ENCODE data around the gene LUZP1. TPM values are rescaled to one million over a fixed set of nuclear protein-coding genes. Genes with fewer than 3 reads are reported as not detected.

Gene LUZP1
- total and polyA plus RNA-seq, 2 experiments from 2014 or later = 45.7 to 152 TPM

GRCh38 chr1:23150125-23150524, 18.5 kb downstream of the LUZP1 start:
- peaks cover 99% of the 10 kb centered on the region for H3K79me2 ChIP-seq (replicated peaks; ENCODE audit: insufficient read depth)
- peaks cover 56% of the 10 kb centered on the region for H4K20me1 ChIP-seq (replicated peaks; ENCODE audit: insufficient read depth)
- H2AFZ ChIP-seq = no peak overlapping the region
- no peaks in the 10 kb centered on the region for H3K9me3 Mint-ChIP-seq
- no peak overlapping the region for H3K27ac ChIP-seq (ENCODE audit: low read depth)
- H3K4me1 Mint-ChIP-seq = peaks cover 11% of the 10 kb centered on the region
- no peak overlapping the region for H3K4me3 Mint-ChIP-seq
- H3K4me1 ChIP-seq (ENCODE audit: insufficient read depth) = peaks cover 3% of the 10 kb centered on the region; the same call in 1 of the 2 replicates
- H3K9me2 ChIP-seq (ENCODE audit: insufficient read depth) = no peaks in the 10 kb centered on the region
- no peaks in the 10 kb centered on the region for H3K36me3 Mint-ChIP-seq (ENCODE audit: low read depth)
- H3F3A ChIP-seq (replicated peaks; ENCODE audit: low read depth) = no peaks in the 10 kb centered on the region
- no peak for ATAC-seq
- no peak overlapping the region for H3K4me3 ChIP-seq
- TF ChIP-seq NANOG (IDR thresholded peaks at IDR 0.05; ENCODE audit: borderline replicate concordance) (no peak), CTCF (conservative IDR thresholded peaks at IDR 0.05; ENCODE audit: low read depth in 2 of 2) (no peak), ZNF331 (CRISPR knock-in tag; IDR thresholded peaks at IDR 0.05; ENCODE audit: low read depth) (no peak), STAT1 (IDR thresholded peaks at IDR 0.05; ENCODE audit: unreplicated experiment) (no peak), EZH2phosphoT487 (IDR thresholded peaks at IDR 0.05; ENCODE audit: unreplicated experiment) (no peak), ZNF114 (CRISPR knock-in tag; IDR thresholded peaks at IDR 0.05) (no peak), EZH2 (IDR thresholded peaks at IDR 0.05; ENCODE audit: low read depth, unreplicated experiment) (no peak), JUNB (IDR thresholded peaks at IDR 0.05; ENCODE audit: unreplicated experiment) (no peak), POLR2AphosphoS5 (IDR thresholded peaks at IDR 0.05; ENCODE audit: low read depth) (no peak), ZNF462 (CRISPR knock-in tag; IDR thresholded peaks at IDR 0.05) (no peak), CREB1 (CRISPR knock-in tag; IDR thresholded peaks at IDR 0.05; ENCODE audit: low read depth) (no peak)
- TF ChIP-seq, protein P1, sequence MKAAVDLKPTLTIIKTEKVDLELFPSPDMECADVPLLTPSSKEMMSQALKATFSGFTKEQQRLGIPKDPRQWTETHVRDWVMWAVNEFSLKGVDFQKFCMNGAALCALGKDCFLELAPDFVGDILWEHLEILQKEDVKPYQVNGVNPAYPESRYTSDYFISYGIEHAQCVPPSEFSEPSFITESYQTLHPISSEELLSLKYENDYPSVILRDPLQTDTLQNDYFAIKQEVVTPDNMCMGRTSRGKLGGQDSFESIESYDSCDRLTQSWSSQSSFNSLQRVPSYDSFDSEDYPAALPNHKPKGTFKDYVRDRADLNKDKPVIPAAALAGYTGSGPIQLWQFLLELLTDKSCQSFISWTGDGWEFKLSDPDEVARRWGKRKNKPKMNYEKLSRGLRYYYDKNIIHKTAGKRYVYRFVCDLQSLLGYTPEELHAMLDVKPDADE (IDR thresholded peaks at IDR 0.05) = no peak
- TF ChIP-seq, protein P2, sequence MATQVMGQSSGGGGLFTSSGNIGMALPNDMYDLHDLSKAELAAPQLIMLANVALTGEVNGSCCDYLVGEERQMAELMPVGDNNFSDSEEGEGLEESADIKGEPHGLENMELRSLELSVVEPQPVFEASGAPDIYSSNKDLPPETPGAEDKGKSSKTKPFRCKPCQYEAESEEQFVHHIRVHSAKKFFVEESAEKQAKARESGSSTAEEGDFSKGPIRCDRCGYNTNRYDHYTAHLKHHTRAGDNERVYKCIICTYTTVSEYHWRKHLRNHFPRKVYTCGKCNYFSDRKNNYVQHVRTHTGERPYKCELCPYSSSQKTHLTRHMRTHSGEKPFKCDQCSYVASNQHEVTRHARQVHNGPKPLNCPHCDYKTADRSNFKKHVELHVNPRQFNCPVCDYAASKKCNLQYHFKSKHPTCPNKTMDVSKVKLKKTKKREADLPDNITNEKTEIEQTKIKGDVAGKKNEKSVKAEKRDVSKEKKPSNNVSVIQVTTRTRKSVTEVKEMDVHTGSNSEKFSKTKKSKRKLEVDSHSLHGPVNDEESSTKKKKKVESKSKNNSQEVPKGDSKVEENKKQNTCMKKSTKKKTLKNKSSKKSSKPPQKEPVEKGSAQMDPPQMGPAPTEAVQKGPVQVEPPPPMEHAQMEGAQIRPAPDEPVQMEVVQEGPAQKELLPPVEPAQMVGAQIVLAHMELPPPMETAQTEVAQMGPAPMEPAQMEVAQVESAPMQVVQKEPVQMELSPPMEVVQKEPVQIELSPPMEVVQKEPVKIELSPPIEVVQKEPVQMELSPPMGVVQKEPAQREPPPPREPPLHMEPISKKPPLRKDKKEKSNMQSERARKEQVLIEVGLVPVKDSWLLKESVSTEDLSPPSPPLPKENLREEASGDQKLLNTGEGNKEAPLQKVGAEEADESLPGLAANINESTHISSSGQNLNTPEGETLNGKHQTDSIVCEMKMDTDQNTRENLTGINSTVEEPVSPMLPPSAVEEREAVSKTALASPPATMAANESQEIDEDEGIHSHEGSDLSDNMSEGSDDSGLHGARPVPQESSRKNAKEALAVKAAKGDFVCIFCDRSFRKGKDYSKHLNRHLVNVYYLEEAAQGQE (IDR thresholded peaks at IDR 0.05; ENCODE audit: unreplicated experiment) = no peak
- no peak for DNase-seq (ENCODE audit: low spot score)
- no peaks in the 10 kb centered on the region for H3K27me3 Mint-ChIP-seq (ENCODE audit: insufficient read depth, low read depth, poor library complexity)
- H3K27ac Mint-ChIP-seq = no peak overlapping the region
- H3K36me3 ChIP-seq (ENCODE audit: insufficient read depth) = no peaks in the 10 kb centered on the region
- H3K27me3 ChIP-seq (ENCODE audit: insufficient read depth) = no peaks in the 10 kb centered on the region
- no peak overlapping the region for H3K4me2 ChIP-seq

Data from GM23338 (cell line).